CD4-positive, CD25-positive, alpha-beta regulatory T cell (primary cell): ENCODE data around the gene DRP2. TPM values are rescaled to one million over a fixed set of nuclear protein-coding genes. Genes with fewer than 3 reads are reported as not detected.

Source experiments
- ATAC-seq, 2 donors: fragments of 150-1000 bp; cut with Tn5 transposase; one replicate each; pipeline ENCODE4 v1.10.0; 2021; ENCODE audit warnings: low read depth in 2 of 2, moderate number of reproducible peaks in 2 of 2, moderate library complexity in 1 of 2
- DNase-seq, 3 donors: peaks; one replicate each; pipeline versions ENCODE4 v3.0.0 to v3.0.0-alpha.2; 2012 to 2022; ENCODE audit warnings: mixed read lengths in 1 of 3
- H3K27ac ChIP-seq: one replicate; pipeline ENCODE4 v1.7.0; 2013; ENCODE audit warnings: mild to moderate bottlenecking, low read length; ENCODE audit not compliant: insufficient read depth, poor library complexity, severe bottlenecking
- H3K27me3 ChIP-seq: one replicate; pipeline ENCODE4 v1.7.0; 2013; ENCODE audit warnings: low read length; ENCODE audit not compliant: control insufficient read depth, insufficient read depth
- H3K36me3 ChIP-seq: one replicate; pipeline ENCODE4 v1.7.0; 2013; ENCODE audit warnings: mild to moderate bottlenecking, low read length, moderate library complexity; ENCODE audit not compliant: control insufficient read depth, insufficient read depth
- H3K4me1 ChIP-seq: 2 replicates; pipeline ENCODE4 v1.7.0; 2013; ENCODE audit warnings: mild to moderate bottlenecking, low read length; ENCODE audit not compliant: insufficient read depth, control insufficient read depth, poor library complexity, severe bottlenecking
- H3K4me3 ChIP-seq: one replicate; pipeline ENCODE4 v1.7.0; 2013; ENCODE audit warnings: low read depth, mild to moderate bottlenecking, low read length, moderate library complexity
- H3K9me3 ChIP-seq, 2 experiments: 1 replicate in 1 of 2; 2 replicates in 1 of 2; pipeline ENCODE4 v1.7.0; 2013; ENCODE audit warnings: low read length in 2 of 2, mild to moderate bottlenecking in 1 of 2, moderate library complexity in 1 of 2; ENCODE audit not compliant: control insufficient read depth in 2 of 2
- H3K27ac Mint-ChIP-seq, 3 donors: one replicate each; pipeline ENCODE4 v1.8.0; 2020 to 2022; ENCODE audit warnings: mild to moderate bottlenecking in 3 of 3, mixed read lengths in 3 of 3, moderate library complexity in 2 of 3
- H3K27me3 Mint-ChIP-seq: one replicate; pipeline ENCODE4 v1.8.0; 2022; ENCODE audit warnings: mild to moderate bottlenecking, mixed read lengths
- H3K36me3 Mint-ChIP-seq: one replicate; pipeline ENCODE4 v1.8.0; 2020; ENCODE audit warnings: mixed read lengths
- H3K4me1 Mint-ChIP-seq, 4 donors: one replicate each; pipeline ENCODE4 v1.8.0; 2020 to 2022; ENCODE audit warnings: mixed read lengths in 4 of 4, mild to moderate bottlenecking in 1 of 4
- H3K4me3 Mint-ChIP-seq, 4 donors: one replicate each; pipeline ENCODE4 v1.8.0; 2020 to 2022; ENCODE audit warnings: mild to moderate bottlenecking in 4 of 4, mixed read lengths in 4 of 4, moderate library complexity in 3 of 4
- H3K9me3 Mint-ChIP-seq, 7 donors: one replicate each; pipeline ENCODE4 v1.8.0; 2020 to 2022; ENCODE audit warnings: mixed read lengths in 7 of 7, mild to moderate bottlenecking in 3 of 7, moderate library complexity in 2 of 7
- polyA plus RNA-seq, 4 donors: library from polyadenylated mRNA; unstranded; fragments of 300-500 nt; fragmentation: Illumina TruSeq; gene quantifications; one replicate each; pipeline ENCODE4 v1.2.3, GENCODE V29; 2021
- total RNA-seq: library from RNA; stranded (reverse); gene quantifications from one replicate; pipeline ENCODE4 v1.2.3, GENCODE V29; 2022

Gene DRP2
- total and polyA plus RNA-seq, 5 donors from 2014 or later, result 0.02 to 0.47 (median 0.23) TPM; not detected in 1

DNA sequence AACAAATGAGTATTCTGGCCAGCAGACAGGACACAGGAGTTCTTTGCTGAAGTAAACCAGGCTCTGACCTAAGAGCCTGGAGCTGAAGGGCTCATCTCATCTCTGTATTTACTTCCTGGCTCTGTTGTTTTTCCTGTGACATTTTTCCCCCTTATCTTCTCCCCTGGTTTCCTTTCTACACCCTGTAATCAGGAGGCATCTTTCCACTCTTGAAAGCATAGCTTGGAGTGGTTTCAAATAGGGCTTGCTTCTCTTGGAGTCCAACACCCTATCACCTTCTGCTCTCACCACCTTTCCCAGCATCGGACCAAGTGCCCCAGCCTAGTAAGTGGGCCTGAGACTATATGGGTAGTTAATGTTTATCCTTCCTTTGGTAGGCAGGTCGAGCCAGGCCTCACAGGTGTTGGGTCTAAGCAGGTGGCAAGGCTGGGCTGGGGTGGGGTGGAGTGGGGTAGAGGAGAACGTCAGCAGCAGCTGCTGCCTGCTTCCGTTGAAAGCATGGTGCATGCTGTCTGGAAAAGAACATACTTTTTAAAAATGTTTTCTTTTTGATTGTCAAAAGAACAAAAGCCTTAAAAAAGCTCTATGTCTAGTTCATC lies 1.2 kb downstream of the DRP2 start:
- ATAC-seq (no peak), DNase-seq (peak in 1 of 3 donors; percentile 16)
- Histone ChIP-seq H3K9me3 (no peaks in the 10 kb centered on the region), H3K27ac (no peak overlapping the region), H3K4me3 (no peak overlapping the region), H3K4me1 (no peaks in the 10 kb centered on the region), H3K27me3 (no peaks in the 10 kb centered on the region), H3K36me3 (no peaks in the 10 kb centered on the region)
- peaks cover 0 to 24% (median 11%) of the 10 kb centered on the region in 4 donors for H3K4me1 Mint-ChIP-seq
- H3K4me3 Mint-ChIP-seq, result peak overlapping the region in 2 of 4 donors; percentile 59 to 87
- H3K27ac Mint-ChIP-seq, result peak overlapping the region in 2 of 3 donors; percentile 37 to 88
- no peaks in the 10 kb centered on the region for H3K9me3 Mint-ChIP-seq
- H3K36me3 Mint-ChIP-seq, result no peaks in the 10 kb centered on the region
- no peaks in the 10 kb centered on the region for H3K27me3 Mint-ChIP-seq

DNA sequence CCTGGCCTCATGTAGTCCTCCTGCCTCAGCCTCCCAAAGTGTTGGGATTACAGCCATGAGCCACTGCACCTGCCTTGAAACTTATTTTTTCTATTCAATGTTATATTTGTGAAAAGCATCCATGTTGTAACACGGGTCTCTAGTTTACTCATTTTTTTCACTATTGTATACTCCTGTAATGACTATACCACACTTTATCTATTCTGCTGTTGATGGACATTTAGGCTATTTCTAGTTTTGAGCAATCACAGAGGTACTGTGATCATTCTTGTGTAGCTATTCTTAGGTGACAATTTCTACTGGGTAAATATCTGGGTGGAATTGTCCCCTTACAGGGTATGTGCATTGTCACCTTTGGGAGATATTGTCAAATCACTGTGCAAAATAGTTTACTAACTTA lies 3.6 kb downstream of the DRP2 start:
- H3K27ac Mint-ChIP-seq, result peak overlapping the region in 1 of 3 donors; percentile 52
- H3K27ac ChIP-seq, result no peak overlapping the region
- H3K36me3 Mint-ChIP-seq, result no peaks in the 10 kb centered on the region
- peaks cover 0 to 16% (median 8%) of the 10 kb centered on the region in 4 donors for H3K4me1 Mint-ChIP-seq
- no peaks in the 10 kb centered on the region for H3K4me1 ChIP-seq
- no peak overlapping the region for H3K4me3 ChIP-seq
- no peaks in the 10 kb centered on the region for H3K9me3 Mint-ChIP-seq
- no peaks in the 10 kb centered on the region for H3K27me3 ChIP-seq
- no peak for DNase-seq
- no peaks in the 10 kb centered on the region for H3K27me3 Mint-ChIP-seq
- H3K36me3 ChIP-seq, result no peaks in the 10 kb centered on the region
- no peak overlapping the region for H3K4me3 Mint-ChIP-seq
- no peaks in the 10 kb centered on the region for H3K9me3 ChIP-seq
- ATAC-seq, result no peak

- Histone ChIP-seq H3K27me3 (no peaks in the 10 kb centered on the region), H3K36me3 (no peaks in the 10 kb centered on the region), H3K4me3 (no peak overlapping the region), H3K4me1 (no peaks in the 10 kb centered on the region), H3K27ac (no peak overlapping the region), H3K9me3 (no peaks in the 10 kb centered on the region)
- H3K27ac Mint-ChIP-seq, result no peak overlapping the region
- H3K4me3 Mint-ChIP-seq, result no peak overlapping the region
- no peaks in the 10 kb centered on the region for H3K9me3 Mint-ChIP-seq
- H3K27me3 Mint-ChIP-seq, result no peaks in the 10 kb centered on the region
- no peak for DNase-seq
- peaks cover 0 to 2% (median 0%) of the 10 kb centered on the region in 4 donors for H3K4me1 Mint-ChIP-seq
- no peaks in the 10 kb centered on the region for H3K36me3 Mint-ChIP-seq
- ATAC-seq, result no peak
Measured at GRCh38 chrX:101229170-101229569, 9.6 kb downstream of the DRP2 start.

DNA sequence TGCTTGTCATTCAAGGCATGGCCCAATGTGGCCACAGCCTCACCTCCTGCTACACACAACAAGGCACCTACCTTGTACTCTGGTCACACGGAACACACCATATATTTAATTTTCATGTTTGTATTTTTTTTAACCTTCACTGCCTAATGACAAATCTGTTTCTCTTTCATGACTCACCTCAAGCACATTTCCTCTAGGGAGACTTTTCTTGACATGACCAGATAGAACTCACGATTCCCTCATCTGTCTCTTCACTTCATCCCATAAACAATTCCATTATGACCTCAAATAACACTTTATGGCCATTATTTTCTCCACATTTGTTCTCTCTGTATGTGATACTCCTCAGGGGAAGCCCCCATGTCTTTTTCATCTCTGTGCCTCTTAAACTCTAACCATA lies 11.1 kb downstream of the DRP2 start:
- H3K4me3 ChIP-seq, result no peak overlapping the region
- H3K9me3 Mint-ChIP-seq, result no peaks in the 10 kb centered on the region
- H3K9me3 ChIP-seq, result no peaks in the 10 kb centered on the region
- no peaks in the 10 kb centered on the region for H3K4me1 ChIP-seq
- H3K27ac ChIP-seq, result no peak overlapping the region
- no peak overlapping the region for H3K27ac Mint-ChIP-seq
- no peaks in the 10 kb centered on the region for H3K36me3 ChIP-seq
- no peaks in the 10 kb centered on the region for H3K27me3 Mint-ChIP-seq
- H3K4me1 Mint-ChIP-seq, result peaks cover 0 to 2% (median 0%) of the 10 kb centered on the region in 4 donors
- ATAC-seq, result no peak
- no peaks in the 10 kb centered on the region for H3K36me3 Mint-ChIP-seq
- DNase-seq, result no peak
- H3K4me3 Mint-ChIP-seq, result no peak overlapping the region
- H3K27me3 ChIP-seq, result no peaks in the 10 kb centered on the region

- DNase-seq (no peak), ATAC-seq (no peak)
- H3K27ac ChIP-seq, result no peak overlapping the region
- Mint-ChIP-seq H3K9me3 (no peaks in the 10 kb centered on the region), H3K4me1 (peaks cover 0 to 2% (median 0%) of the 10 kb centered on the region in 4 donors), H3K4me3 (no peak overlapping the region), H3K27ac (no peak overlapping the region), H3K36me3 (no peaks in the 10 kb centered on the region), H3K27me3 (no peaks in the 10 kb centered on the region)
- no peaks in the 10 kb centered on the region for H3K27me3 ChIP-seq
- no peaks in the 10 kb centered on the region for H3K4me1 ChIP-seq
- no peaks in the 10 kb centered on the region for H3K36me3 ChIP-seq
- H3K9me3 ChIP-seq, result no peaks in the 10 kb centered on the region
- H3K4me3 ChIP-seq, result no peak overlapping the region
Measured at GRCh38 chrX:101231080-101231479, 11.5 kb downstream of the DRP2 start.

- Histone ChIP-seq H3K27me3 (no peaks in the 10 kb centered on the region), H3K9me3 (no peaks in the 10 kb centered on the region), H3K4me3 (no peak overlapping the region), H3K27ac (no peak overlapping the region), H3K36me3 (no peaks in the 10 kb centered on the region), H3K4me1 (no peaks in the 10 kb centered on the region)
- H3K9me3 Mint-ChIP-seq, result no peaks in the 10 kb centered on the region
- DNase-seq, result no peak
- no peak for ATAC-seq
- H3K4me3 Mint-ChIP-seq, result no peak overlapping the region
- H3K4me1 Mint-ChIP-seq, result peaks cover 0 to 2% (median 0%) of the 10 kb centered on the region in 4 donors
- no peaks in the 10 kb centered on the region for H3K36me3 Mint-ChIP-seq
- no peak overlapping the region for H3K27ac Mint-ChIP-seq
- no peaks in the 10 kb centered on the region for H3K27me3 Mint-ChIP-seq
Measured at GRCh38 chrX:101232316-101232715, 12.7 kb downstream of the DRP2 start.

DNA sequence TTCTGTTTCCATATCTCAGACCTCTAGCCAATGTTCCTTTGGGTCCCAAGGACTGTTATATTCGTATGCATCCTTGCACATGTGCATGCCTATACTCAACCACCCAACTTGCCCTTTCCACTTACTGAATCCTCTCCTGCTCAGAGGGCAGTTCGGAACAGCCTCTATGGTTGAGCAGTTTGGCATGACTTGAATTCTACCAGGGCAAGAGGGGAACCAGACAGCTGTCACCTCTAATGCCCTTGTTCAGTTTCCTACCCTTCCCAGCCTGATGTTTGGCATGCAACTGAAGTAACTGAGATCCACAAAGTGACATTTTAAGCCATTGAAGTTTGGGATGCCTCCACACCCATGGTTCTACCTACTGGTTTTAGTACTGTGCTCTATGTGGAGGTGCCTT lies 17.5 kb downstream of the DRP2 start:
- Mint-ChIP-seq H3K27me3 (no peaks in the 10 kb centered on the region), H3K4me1 (peaks cover 0 to 2% (median 0%) of the 10 kb centered on the region in 4 donors), H3K9me3 (no peaks in the 10 kb centered on the region), H3K27ac (no peak overlapping the region), H3K4me3 (no peak overlapping the region), H3K36me3 (no peaks in the 10 kb centered on the region)
- no peak for DNase-seq
- no peak for ATAC-seq
- no peaks in the 10 kb centered on the region for H3K9me3 ChIP-seq
- H3K36me3 ChIP-seq, result no peaks in the 10 kb centered on the region
- no peaks in the 10 kb centered on the region for H3K4me1 ChIP-seq
- H3K27me3 ChIP-seq, result no peaks in the 10 kb centered on the region
- no peak overlapping the region for H3K4me3 ChIP-seq
- no peak overlapping the region for H3K27ac ChIP-seq

- ATAC-seq (no peak), DNase-seq (no peak)
- Mint-ChIP-seq H3K4me3 (no peak overlapping the region), H3K36me3 (no peaks in the 10 kb centered on the region), H3K27me3 (no peaks in the 10 kb centered on the region), H3K9me3 (peaks cover 0 to 2% (median 0%) of the 10 kb centered on the region in 7 donors), H3K4me1 (no peaks in the 10 kb centered on the region), H3K27ac (no peak overlapping the region)
- Histone ChIP-seq H3K27ac (no peak overlapping the region), H3K9me3 (no peaks in the 10 kb centered on the region), H3K27me3 (no peaks in the 10 kb centered on the region), H3K36me3 (no peaks in the 10 kb centered on the region), H3K4me1 (no peaks in the 10 kb centered on the region), H3K4me3 (no peak overlapping the region)
Measured at GRCh38 chrX:101241531-101241930, 21.9 kb downstream of the DRP2 start.
